NCI-H460 (cell line): ENCODE data around the gene FAR2. TPM values are rescaled to one million over a fixed set of nuclear protein-coding genes. Genes with fewer than 3 reads are reported as not detected.
"Not testable (repeated sequence)": the region's sequence is repeated elsewhere in the genome, so short reads cannot be mapped to it uniquely, and the experiment has no call there.

ENCODE experiments used
- DNase-seq: peaks from one replicate; pipeline ENCODE4 v3.0.0-alpha.2; 2016; ENCODE audit warnings: low read depth; ENCODE audit errors: extremely low read depth
- polyA plus RNA-seq: library from polyadenylated mRNA; depleted of rRNA; stranded (reverse); fragments of >200 nt; gene quantifications from 2 replicates; pipeline ENCODE4 v1.2.3, GENCODE V29; 2014; cell fraction: nucleus; rRNA removed
- total RNA-seq: library from RNA; depleted of rRNA; stranded (reverse); fragments of >200 nt; shearing (Covaris generic); gene quantifications from 2 replicates; pipeline ENCODE4 v1.2.3, GENCODE V29; 2014; rRNA removed

Gene FAR2
- not detected in 2 replicates for total RNA-seq
- polyA plus RNA-seq: not detected in 2 replicates

DNA sequence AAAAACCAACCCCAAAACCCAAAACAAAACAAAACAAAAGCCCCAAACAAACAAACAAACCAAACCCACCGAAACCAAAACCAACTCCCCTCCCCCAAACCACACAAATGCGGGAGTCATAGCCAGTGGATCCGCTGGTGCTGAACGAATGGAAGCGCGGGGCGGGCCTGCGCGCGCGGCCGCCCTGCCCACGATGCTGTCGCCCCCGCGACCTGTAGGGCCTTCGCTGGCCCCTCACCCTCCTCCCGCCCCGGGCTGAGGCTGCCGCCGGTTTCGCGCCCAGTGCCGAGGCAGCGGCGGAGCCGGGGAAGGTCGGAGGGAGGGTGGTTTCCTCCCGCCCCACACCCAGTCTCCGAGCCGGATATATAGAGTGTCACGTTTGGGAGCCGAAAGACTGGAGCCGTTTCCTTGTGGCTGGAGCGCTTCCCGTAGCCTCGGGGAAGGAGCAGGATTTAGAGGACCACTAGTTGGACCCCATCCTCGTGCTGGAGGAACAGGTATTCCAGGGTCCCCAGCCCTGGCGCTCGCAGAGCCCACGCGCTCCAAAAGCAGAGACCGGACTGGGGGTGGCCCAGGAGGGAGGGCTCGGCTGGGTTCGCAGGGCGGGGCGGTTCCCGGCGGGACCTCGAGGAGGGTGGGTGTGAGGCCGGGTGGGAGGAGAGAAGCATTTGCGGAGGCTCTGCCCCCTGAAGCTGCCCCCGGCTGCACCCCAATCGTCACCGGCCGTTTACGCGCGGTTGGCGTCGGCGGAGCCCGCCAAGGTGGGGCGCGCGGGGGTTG is at the start of gene FAR2:
FAR2 (plus strand) TSS at position 368 of the 780 bp plus-strand sequence. CDS start 121,172 bp downstream, outside the sequence.
- no peak for DNase-seq

DNA sequence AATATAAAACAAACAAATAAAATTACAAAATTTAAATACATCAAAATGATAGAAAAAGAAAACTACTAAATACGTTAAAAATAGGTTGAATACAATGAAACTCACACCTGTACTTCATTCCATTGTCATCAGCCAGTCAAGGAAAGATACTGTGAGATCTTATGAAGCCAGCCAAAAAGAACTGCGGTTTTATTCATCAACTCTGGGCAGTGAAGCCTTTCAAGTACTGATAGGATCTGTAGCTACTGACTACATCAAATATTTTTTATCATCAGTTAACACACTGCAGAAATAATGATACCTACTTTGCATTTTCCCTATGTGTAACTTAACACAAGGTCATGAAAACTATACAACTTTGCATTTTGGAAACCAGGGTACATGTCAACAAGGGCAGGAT is 46.3 kb upstream of the FAR2 start:
- no peak for DNase-seq

DNA sequence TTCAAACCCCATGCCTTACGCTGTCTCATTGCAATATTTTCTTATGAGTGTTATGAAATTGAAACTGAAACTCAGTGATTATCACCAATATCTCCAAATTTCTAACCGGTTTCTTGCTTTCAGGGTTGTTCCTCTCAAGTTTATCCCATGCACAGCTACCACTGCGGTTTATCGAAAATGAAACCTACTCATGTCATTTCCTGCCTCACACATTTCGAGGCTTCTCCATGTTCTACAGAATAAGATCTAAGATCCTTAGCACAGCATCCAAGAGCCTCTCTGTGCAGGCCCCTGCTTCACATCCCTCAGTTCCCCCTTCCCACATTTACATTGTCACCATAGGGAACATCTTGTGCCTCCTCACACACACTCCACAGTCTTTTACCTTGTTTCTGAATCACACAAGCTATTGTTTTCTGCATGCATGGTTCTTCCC is 45.5 kb upstream of the FAR2 start:
- DNase-seq: no peak

DNA sequence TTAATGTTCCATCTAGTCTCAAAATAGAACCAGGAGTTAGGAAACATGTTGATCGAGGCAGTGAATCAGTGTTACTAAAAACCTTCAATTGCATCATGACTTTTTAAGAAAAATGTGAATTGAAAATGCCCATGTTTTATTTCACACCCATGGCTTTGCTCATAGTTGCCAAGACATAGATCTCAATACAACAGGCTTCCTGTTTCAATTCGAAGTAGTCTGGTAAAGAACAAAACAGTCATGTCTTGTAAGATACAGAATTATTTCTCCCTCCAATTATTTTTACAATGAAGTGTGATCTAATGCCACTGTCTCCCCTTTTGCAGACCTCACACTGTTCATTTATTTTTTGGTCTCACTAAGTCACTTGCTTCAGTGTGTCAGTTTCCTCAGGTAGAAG is 44.6 kb upstream of the FAR2 start:
- no peak for DNase-seq

DNA sequence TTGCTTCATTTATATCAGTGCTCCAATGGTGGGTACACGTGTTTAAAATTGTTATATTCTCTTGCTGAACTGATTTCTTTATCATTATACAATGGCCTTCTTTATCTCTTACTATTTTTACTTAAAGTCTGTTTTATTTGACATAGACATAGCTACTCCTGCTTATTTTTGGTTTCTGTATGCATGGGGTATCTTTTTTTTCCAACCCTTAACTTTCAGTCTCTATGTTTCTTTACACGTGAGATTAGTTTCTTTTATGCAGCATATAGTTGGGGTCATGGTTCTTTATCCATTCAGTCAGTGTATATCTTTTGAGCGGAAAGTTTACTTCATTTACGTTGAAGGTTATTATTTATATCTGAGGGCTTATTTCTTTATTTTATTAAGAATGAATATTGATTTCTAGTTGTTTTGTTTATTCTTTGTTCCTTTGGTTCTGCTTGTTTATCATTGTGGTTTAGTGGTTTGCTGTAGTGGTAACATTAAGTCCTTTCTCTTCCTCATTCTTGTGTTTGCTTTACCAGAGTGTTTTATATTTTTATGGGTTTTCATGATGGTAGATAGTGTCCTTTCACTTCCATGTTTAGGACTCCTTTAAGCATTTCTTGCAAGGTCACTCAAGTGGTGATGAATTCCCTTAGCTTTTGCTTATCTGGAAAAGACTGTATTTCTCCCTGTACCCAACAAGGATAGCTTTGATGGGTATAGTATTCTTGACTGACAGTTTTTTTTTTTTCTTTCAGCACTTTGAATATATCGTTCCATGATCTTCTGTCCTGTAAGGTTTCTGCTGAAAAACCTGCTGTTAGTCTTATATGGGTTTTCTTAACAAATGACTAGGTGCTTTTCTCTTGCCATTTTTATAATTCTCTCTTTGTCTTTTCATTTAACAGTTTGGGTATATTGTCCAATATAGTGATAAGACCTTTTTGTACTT is 38.3 kb upstream of the FAR2 start:
- no peak for DNase-seq

DNA sequence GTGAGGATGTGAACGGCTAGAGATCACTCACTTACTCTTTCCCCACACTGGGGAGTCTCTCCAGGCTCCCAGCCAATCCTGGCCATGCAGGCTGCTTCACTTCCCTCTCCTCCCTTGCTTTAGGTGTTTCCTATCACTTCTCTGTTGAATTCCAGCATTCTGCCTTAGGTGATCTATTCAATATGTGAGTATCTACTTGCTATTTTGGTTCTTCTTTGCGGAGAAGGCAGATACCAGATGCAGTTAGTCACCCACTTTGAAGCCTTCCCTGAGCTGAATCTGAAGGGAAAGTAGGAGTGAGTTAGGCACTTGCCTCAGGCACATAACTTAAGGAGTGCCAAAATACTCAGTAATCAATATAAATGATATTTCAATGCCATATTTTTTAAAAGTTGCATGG is 36.0 kb upstream of the FAR2 start:
- no peak for DNase-seq

DNA sequence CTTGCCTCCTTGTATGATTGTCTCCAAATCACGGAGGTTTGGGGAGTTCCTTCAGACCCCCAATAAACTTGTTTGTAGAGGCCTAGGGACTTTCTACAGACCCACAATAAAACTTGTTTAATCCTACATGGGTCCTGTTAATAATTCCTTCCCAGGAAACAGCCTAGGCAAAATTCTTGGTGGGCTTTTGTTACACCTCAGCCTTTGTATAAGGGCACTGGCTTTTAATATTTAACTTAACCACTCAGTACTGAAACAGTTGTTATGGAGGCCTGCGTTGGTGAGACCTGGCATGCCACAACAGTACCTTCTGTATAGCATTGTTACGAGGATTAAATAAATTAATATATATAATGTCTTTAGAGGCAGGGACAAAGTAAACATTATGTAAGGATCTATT is 32.7 kb upstream of the FAR2 start:
- DNase-seq: no peak

DNA sequence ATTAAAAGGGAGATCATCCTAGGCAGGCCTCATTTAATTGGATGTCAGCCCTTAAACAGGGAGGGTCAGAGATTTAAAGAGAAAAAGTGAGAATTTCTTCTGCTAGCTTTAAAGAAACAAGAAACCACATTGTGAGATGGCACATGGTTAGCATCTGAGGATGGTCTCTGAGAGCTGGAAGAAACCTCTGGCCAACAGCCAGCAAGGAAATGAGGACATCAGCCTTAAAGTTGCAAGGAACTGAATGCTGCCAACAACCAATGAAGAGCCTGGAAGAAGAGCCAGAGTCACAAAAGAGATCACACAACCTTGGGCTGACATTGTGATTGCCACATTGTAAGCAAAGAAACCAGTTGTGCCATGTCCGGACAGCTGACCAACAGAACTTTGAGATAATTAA is 17.5 kb upstream of the FAR2 start:
- DNase-seq: no peak

DNA sequence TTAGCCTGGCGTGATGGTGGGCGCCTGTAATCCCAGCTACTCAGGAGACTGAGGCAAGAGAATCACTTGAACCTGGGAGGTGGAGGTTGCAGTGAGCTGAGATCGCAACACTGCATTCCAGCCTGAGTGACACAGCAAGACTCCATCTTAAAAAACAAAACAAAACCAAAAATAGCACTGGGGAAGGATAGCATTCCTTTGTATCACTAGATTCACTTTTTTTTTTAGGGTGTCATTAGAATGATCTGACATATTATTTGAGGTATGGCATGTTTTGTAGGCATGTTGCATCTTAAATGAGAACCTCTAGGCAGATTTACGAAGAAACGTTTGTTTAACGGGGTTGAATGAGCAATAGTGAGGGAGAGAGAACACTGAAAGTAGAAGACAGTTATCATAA is 16.8 kb upstream of the FAR2 start:
- no peak for DNase-seq

DNA sequence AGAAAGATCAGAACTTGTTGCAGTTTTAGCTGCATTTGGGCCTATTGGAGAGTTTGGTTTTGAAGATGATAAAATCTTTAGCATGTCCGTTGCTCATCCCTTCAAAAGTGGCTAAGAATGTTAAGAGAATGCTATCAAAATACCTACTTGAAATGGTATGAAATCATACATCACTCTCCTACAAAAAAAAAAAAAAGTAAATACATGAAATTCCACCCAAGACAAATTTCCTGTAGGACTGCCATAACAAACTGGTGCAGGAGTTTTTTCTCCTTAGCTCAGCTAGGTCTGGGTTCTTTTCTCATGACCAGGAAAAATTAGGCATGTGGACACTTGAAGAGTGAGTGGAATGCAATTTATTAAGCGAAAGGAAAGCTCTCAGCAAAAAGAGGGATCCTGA is 15.9 kb upstream of the FAR2 start:
- DNase-seq: no peak

DNA sequence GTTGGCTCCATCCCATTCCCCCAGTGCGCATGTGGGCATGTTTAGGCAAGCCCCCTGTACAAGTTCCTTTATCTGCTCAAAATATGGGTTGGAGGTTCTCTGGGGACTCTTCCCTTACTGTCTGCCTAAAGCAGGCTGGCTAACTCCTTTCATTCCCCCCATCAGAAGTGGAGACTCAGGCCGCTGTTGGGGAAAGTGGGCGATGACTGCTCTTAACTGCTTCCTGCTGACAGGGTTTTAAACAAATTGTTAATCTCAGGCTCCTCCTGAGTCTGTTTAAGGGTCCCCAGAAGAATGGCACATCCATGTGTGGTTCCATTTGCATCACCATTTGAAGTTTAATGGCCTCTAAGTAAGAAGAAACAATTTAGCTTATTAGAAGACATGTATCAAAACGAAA is 15.4 kb upstream of the FAR2 start:
- no peak for DNase-seq

DNA sequence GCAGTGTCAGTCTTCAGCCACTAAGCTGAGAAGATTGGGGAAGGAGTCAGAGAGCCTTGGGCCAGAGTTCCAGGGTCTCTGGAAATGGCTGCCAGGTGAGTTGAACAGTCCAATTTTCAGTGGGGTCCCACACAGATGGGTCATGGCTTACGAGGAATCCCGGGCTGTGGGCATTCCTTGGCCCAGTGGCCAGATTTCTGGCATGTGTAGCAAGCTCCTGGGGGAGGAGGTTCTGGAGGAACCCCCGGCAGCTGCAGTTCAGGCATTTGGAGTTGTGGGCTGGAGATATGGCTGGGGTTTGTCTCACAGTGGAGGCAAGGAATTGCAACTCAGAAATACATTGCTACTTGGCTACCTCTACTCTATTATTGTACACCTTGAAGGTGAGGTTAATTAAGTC is 10.8 kb upstream of the FAR2 start:
- DNase-seq: not testable (repeated sequence)

DNA sequence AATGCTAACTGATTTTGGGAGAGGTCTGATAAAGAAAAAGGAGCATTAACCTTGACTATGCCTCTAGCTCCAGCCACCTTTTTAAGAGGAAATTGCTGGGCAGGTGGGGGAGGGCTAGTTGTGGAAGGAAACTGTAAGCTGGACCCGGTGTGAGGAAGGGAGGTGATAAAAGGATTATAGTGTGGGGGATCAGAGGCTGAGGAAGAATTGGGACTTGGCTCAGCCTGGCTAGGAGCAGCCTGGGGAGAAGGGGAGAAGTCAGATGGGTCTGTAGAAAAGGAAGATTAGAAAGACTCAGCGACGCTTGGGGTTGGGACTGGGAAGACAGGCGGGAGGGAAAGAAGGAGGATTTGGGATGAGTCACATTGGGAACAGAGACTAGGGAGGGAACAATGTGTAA is 10.2 kb upstream of the FAR2 start:
- not testable (repeated sequence) for DNase-seq

DNA sequence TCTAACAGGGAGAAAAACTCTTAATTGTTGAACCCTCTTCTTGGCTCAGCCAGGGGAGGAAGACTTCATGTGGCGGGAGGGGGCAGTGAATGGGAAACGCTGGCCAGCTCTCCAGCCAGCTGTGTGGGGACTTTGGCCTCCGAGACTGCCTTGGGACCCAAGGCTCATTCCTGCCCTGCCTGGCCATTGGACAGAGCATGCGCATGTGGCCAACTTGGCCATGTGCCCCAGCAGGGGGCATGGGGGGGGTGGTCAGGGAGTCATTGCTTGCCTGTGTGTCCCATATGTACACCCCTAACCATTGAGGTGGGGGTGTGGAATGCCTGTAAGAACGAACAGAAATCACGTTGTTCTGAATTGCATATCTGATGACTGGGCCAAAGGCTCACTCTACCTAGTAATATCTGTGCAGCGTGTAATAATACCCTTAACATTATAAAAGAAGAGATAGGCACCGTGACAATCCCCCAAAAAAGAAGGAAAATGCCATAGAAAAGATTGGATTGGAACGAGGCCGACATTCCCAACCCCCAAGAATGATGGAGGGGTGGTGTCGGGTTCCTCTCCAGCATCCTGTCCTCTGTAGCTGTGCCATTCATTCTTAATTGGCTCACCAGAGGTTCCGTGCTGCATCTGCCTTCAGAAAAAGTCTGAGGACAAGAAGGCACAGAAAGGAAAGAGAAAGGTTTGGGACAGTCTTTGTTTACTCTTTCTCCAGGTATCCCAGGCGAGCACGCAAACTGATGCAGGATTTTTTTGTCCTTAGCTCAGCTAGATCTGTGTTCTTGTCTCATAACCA is 3.5 kb upstream of the FAR2 start:
- DNase-seq: no peak

DNA sequence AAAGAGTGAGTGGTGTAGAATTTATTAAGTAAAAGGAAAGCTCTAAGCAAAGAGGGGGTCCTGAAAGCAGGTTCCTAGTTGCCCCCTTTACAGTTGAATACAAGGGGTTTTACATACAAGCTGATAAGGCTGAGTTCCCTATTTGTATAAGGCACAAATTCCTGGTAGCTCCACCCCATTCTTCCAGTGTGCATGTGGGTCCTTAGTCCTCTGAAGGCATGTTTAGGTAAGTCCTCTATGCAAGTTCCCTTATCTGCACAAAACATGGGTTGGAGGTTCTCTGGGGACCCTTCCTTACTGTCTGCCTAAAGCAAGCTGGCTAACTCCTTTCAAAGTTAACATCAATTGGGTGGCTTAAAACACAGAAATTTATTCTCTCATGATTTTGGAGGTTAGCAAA is 2.9 kb upstream of the FAR2 start:
- no peak for DNase-seq

DNA sequence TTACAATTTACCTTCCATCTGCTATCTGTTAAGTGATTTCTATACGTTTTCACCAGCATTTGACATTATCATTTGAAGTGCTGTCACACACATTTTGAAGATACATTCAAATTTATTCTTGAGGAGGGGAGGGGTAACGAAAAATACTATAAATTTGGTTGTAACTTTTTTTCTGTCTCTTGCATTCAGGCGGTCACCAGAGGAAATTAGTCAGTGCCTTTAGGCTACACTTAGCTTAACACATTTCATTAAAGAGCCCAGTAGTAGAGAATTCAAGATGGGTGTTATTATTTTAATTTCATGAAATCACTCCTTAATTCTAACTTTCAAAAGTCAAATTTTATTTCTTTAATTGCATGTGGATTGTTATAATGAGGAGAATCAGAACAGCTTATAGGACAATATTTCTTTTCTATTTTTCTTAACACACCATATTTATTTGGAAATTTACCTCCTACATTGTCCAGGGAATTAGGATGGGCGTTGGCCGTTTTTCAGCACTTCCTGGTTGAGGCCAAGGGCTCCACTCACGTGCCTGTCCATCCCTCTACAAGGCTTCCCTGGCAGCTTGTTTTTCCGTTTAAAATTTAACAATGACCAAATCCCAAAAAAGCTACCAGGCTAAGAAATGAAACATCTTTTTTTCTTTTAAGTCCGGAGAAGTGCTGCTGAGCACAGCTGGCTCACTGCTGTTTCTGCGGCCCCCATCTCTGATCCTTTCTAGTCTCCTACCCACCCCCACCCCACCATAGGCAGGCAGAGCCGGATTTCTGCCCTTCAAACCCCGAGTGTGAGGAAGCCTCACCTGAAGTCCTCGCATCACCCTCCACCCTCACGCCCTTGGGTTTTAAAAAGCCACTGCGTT is 1.1 kb upstream of the FAR2 start:
- no peak for DNase-seq

DNA sequence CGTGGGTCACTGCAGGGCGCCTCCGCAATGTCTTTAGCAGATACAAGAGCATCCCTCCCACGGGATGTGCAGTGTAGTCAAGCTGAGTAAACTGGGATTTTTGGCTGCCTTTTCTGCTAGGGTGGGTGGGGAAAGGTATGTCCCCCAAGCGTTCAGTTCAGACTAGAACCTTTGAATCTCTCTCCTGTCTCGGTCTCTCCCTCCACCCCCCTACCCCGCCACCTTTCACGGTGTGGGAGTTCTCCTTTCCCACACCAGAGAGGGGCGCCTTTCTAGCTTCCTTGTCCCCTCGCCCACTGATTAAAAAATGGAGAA is 525 bp upstream of the FAR2 start:
- DNase-seq: no peak

DNA sequence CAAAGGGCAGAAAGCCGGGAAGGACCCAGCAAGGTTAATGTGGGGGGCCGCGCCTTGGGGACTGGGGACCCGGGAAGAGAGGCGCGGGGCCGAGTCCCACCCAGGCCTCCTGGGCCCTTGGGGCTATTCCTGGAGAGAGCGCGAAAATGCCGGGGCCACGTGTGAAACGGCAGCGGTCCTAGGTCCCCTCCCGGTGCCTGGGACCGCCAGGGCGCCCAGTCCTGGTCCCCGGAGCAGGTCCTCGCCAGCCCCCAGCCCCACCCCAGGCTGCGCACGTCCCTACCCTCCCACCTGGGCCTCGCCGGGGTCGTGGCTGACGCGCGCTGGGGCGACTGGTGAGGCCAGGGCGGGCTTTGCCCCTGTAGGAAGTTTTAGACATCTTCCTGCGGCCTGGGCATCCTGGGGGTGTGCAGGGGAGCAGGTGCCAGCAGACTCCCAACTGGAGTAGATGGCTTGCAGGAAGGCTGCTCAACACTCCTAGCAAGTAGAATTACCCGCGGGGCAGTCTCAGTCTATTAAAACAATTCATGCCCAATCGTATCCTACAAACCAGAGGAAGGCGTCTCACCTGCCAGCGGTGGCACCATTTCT is 708 bp downstream of the FAR2 start:
- no peak for DNase-seq

DNA sequence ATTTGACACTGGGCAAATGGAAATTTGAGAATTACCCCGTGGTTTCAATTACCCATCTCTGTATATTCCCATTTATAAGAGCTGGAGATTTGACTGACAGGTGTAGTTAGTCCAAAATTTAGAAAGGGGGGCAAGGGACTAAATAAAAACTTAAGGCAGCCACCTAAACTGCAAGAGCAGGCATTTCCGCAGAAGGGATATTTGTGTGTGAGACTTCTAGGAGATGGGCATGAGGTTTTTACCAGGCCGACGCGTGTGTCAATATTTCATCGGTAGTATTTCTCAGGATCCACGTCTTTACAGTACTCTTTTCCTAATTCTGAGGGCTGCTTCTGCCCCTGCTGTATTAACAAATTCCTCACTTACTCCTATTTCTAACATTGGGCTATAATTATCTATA is 1.4 kb downstream of the FAR2 start:
- no peak for DNase-seq
